Spleen (tissue), 11 donors: ENCODE measurements around the gene PGAM2. TPM values are rescaled to one million over a fixed set of nuclear protein-coding genes. Genes with fewer than 3 reads are reported as not detected.

Experiments used
- DNase-seq: peaks from one replicate; pipeline ENCODE4 v3.0.0-alpha.2; 2020
- H3K27ac ChIP-seq, 8 donors: fragments of 200-600 bp; sonication (generic) in 7 of 8; 1 replicate in 4 of 8; 2 replicates in 4 of 8; pipeline versions ENCODE4 v1.5.0 to v1.8.0; 2016 to 2021; ENCODE audit warnings: inconsistent platforms in 4 of 8, mild to moderate bottlenecking in 4 of 8, moderate library complexity in 1 of 8
- H3K27me3 ChIP-seq, 7 donors: fragments of 200-600 bp; sonication (generic) in 6 of 7; replicated peaks in 1 of 7; 1 replicate in 4 of 7; 2 replicates in 3 of 7; pipeline versions ENCODE4 v1.5.0 to v1.8.0; 2016 to 2021; ENCODE audit warnings: inconsistent platforms in 3 of 7, mild to moderate bottlenecking in 1 of 7
- H3K36me3 ChIP-seq, 6 donors: fragments of 200-600 bp; sonication (generic) in 5 of 6; 1 replicate in 4 of 6; 2 replicates in 2 of 6; pipeline versions ENCODE4 v1.5.0 to v1.8.0; 2016 to 2021; ENCODE audit warnings: inconsistent platforms in 2 of 6
- H3K4me1 ChIP-seq, 6 donors: fragments of 200-600 bp; sonication (generic) in 5 of 6; 1 replicate in 3 of 6; 2 replicates in 3 of 6; pipeline versions ENCODE4 v1.5.0 to v1.8.0; 2016 to 2021; ENCODE audit warnings: inconsistent platforms in 3 of 6
- H3K4me3 ChIP-seq, 8 donors: fragments of 200-600 bp; sonication (generic) in 7 of 8; 1 replicate in 4 of 8; 2 replicates in 4 of 8; pipeline versions ENCODE4 v1.5.0 to v1.8.0; 2016 to 2021; ENCODE audit warnings: inconsistent platforms in 4 of 8, mild to moderate bottlenecking in 4 of 8, moderate library complexity in 2 of 8
- H3K9me3 ChIP-seq, 8 donors: fragments of 200-600 bp; sonication (generic) in 7 of 8; 1 replicate in 4 of 8; 2 replicates in 4 of 8; pipeline versions ENCODE4 v1.5.0 to v1.8.0; 2016 to 2021; ENCODE audit warnings: inconsistent platforms in 4 of 8
- CTCF ChIP-seq, 11 experiments: fragments of 200-600 bp in 7 of 11; fragments of 450-650 bp in 4 of 11; sonication (generic) in 4 of 11; IDR thresholded peaks in 8 of 11; conservative IDR thresholded peaks in 3 of 11; 1 replicate in 7 of 11; 2 replicates in 4 of 11; pipeline versions ENCODE4 v1.4.0 to v1.8.0; 2016 to 2021; ENCODE audit warnings: antibody characterized with exemption in 11 of 11, inconsistent platforms in 4 of 11, mild to moderate bottlenecking in 1 of 11
- POLR2A ChIP-seq, 3 donors: fragments of 450-650 bp; IDR thresholded peaks; one replicate each; pipeline ENCODE4 v1.5.1; 2017; ENCODE audit warnings: antibody characterized with exemption in 3 of 3, mild to moderate bottlenecking in 1 of 3
- POLR2AphosphoS5 ChIP-seq, 3 donors: sonication (generic); formaldehyde crosslinking; IDR thresholded peaks; one replicate each; pipeline ENCODE4 v1.5.1; 2017; ENCODE audit warnings: antibody characterized with exemption in 3 of 3
- WGBS, 5 donors: extraction: QIAGEN DNeasy Blood & Tissue Kit in 3 of 5; methylation state at CpG; one replicate each; pipeline versions ENCODE4 v1.1.5 to v1.1.7; 2013 to 2018; 5-methylcytosine and 5-hydroxymethylcytosine counted together
- intact Hi-C: fragments of 100-400 bp; cut with DNase I; formaldehyde crosslinking; loops from one replicate; pipeline ENCODE4 v1.15.0; 2023; ENCODE audit warnings: low total_unique reads
- polyA plus RNA-seq, 3 donors: library from polyadenylated mRNA; stranded (reverse); fragments of 200-250 nt; gene quantifications; one replicate each; pipeline ENCODE4 v1.2.1, GENCODE V29; 2013
- total RNA-seq, 7 donors: library from RNA; depleted of rRNA in 3 of 7; stranded (reverse); fragments of >200 nt in 3 of 7; fragmentation: NEBNext Ultra II Directional in 4 of 7; extraction: Animal tissue kit (Norgen Biotek cat#: 25700) in 4 of 7; gene quantifications; one replicate each; pipeline versions ENCODE4 v1.1.0 to v1.2.1, GENCODE V29; 2016 to 2021
- donor health status: healthy with polysubstance abuse.
- donor health status: DM: no; HTN: no; CAD: no; lungs with moderate emphysema.
- donor health status: DM: no; HTN: no; CAD: no.
- donor health status: Bipolar disorder and iron deficiency.
- donor health status: healthy.
- donor health status: DM: no; HTN: no; CAD: no.
- donor health status: DM: yes; HTN: yes; CAD: no.

The PGAM2 gene
- total and polyA plus RNA-seq, 10 donors = 0.75 to 4.0 (median 1.6) TPM; not detected in 1

- H3K4me3 ChIP-seq = peak overlapping the region in 1 of 8 donors; percentile 1
- 82 to 95% (median 87%) methylated on average over 12 to 18 of the region's 18 CpGs for WGBS, 5 donors
- peak overlapping the region in 3 of 8 donors; percentile 11 to 24 (median 13) for H3K27ac ChIP-seq
- TF ChIP-seq POLR2AphosphoS5 (IDR thresholded peaks at IDR 0.05) (no peak), CTCF (IDR thresholded peaks at IDR 0.05 in 8 of 11, conservative IDR thresholded peaks at IDR 0.05 in 3 of 11) (no peak), POLR2A (IDR thresholded peaks at IDR 0.05) (no peak)
- peaks cover 0 to 58% (median 18%) of the 10 kb centered on the region in 6 donors for H3K36me3 ChIP-seq
- H3K27me3 ChIP-seq = peaks cover 0 to 29% (median 4%) of the 10 kb centered on the region in 7 donors
- no peaks in the 10 kb centered on the region for H3K9me3 ChIP-seq
- DNase-seq = peak; percentile 58
- H3K4me1 ChIP-seq = peaks cover 3 to 42% (median 22%) of the 10 kb centered on the region in 6 donors
- intact Hi-C loops = no loop called here
These were observed 42.0 kb upstream of the PGAM2 start for GRCh38 chr7:44107116-44107960.

- Histone ChIP-seq H3K27me3 (peaks cover 0 to 29% (median 4%) of the 10 kb centered on the region in 7 donors), H3K36me3 (peaks cover 0 to 50% (median 18%) of the 10 kb centered on the region in 6 donors), H3K4me3 (peak overlapping the region in 1 of 8 donors; percentile 74), H3K4me1 (peaks cover 3 to 47% (median 24%) of the 10 kb centered on the region in 6 donors), H3K27ac (peak overlapping the region in 3 of 8 donors; percentile 79 to 85 (median 84)), H3K9me3 (no peaks in the 10 kb centered on the region)
- WGBS, 5 donors = 81 to 92% (median 84%) methylated on average over 6 to 10 of the region's 10 CpGs
- DNase-seq = peak; percentile 57
- TF ChIP-seq CTCF (IDR thresholded peaks at IDR 0.05 in 8 of 11, conservative IDR thresholded peaks at IDR 0.05 in 3 of 11) = no peak
- TF ChIP-seq POLR2AphosphoS5 (IDR thresholded peaks at IDR 0.05) = no peak
- TF ChIP-seq POLR2A (IDR thresholded peaks at IDR 0.05) = no peak
- intact Hi-C loops = no loop called here
These were observed 41.1 kb upstream of the PGAM2 start for GRCh38 chr7:44106311-44107065.

GRCh38 chr7:44105832-44106231 lies 40.5 kb upstream of the PGAM2 start:
- DNase-seq = no peak
- WGBS, 5 donors = 39 to 53% (median 44%) methylated on average over 2 of the region's 2 CpGs
- Histone ChIP-seq H3K9me3 (no peaks in the 10 kb centered on the region), H3K27me3 (peaks cover 0 to 29% (median 4%) of the 10 kb centered on the region in 7 donors), H3K4me1 (peaks cover 4 to 54% (median 30%) of the 10 kb centered on the region in 6 donors), H3K4me3 (peak overlapping the region in 7 of 8 donors; percentile 38 to 74 (median 45)), H3K36me3 (peaks cover 0 to 43% (median 17%) of the 10 kb centered on the region in 6 donors), H3K27ac (peak overlapping the region in 4 of 8 donors; percentile 78 to 85 (median 82))
- intact Hi-C loops = no loop called here
- TF ChIP-seq POLR2A (IDR thresholded peaks at IDR 0.05) = no peak
- TF ChIP-seq CTCF (IDR thresholded peaks at IDR 0.05 in 8 of 11, conservative IDR thresholded peaks at IDR 0.05 in 3 of 11) = no peak
- TF ChIP-seq POLR2AphosphoS5 (IDR thresholded peaks at IDR 0.05) = no peak
